DOHH2 (cell line): ENCODE measurements around the gene PGS1.

ENCODE experiments used
- H3F3A ChIP-seq: fragments of 200-600 bp; sonication (generic), shearing (Covaris generic); 2 replicates; pipeline ENCODE4 v1.6.0; 2016; ENCODE audit warnings: antibody characterized with exemption, mild to moderate bottlenecking; ENCODE audit not compliant: control insufficient read depth, insufficient read depth
- H3K27ac ChIP-seq: fragments of 200-600 bp; sonication (generic); 2 replicates; pipeline ENCODE4 v1.5.1; 2014; ENCODE audit warnings: low read depth, mild to moderate bottlenecking, low read length, moderate library complexity
- H3K27me3 ChIP-seq: fragments of 200-600 bp; sonication (generic); 2 replicates; pipeline ENCODE4 v1.6.1; 2014; ENCODE audit warnings: mild to moderate bottlenecking, low read length, mixed read lengths; ENCODE audit not compliant: control insufficient read depth
- H3K36me3 ChIP-seq: fragments of 200-600 bp; sonication (generic); 2 replicates; pipeline ENCODE4 v1.6.1; 2014; ENCODE audit warnings: mild to moderate bottlenecking, low read length, moderate library complexity, mixed read lengths; ENCODE audit not compliant: control insufficient read depth
- H3K4me1 ChIP-seq: fragments of 200-600 bp; sonication (generic); 2 replicates; pipeline ENCODE4 v1.6.1; 2014; ENCODE audit warnings: mild to moderate bottlenecking, low read length, mixed read lengths; ENCODE audit not compliant: control insufficient read depth
- H3K4me2 ChIP-seq: fragments of 200-600 bp; sonication (generic); 2 replicates; pipeline ENCODE4 v1.6.0; 2014; ENCODE audit warnings: mild to moderate bottlenecking, low read length, moderate library complexity
- H3K4me3 ChIP-seq: fragments of 200-600 bp; sonication (generic); 2 replicates; pipeline ENCODE4 v1.5.1; 2014; ENCODE audit warnings: mild to moderate bottlenecking, low read length, mixed read lengths
- H3K79me2 ChIP-seq: fragments of 200-600 bp; sonication (generic); 2 replicates; pipeline ENCODE4 v1.6.1; 2014; ENCODE audit warnings: mild to moderate bottlenecking, low read length, mixed read lengths; ENCODE audit not compliant: control insufficient read depth
- H3K9me2 ChIP-seq: fragments of 200-600 bp; sonication (generic); replicated peaks from 2 replicates; pipeline ENCODE4 v1.6.1; 2014; ENCODE audit warnings: mild to moderate bottlenecking, low read length, mixed read lengths; ENCODE audit not compliant: control insufficient read depth
- H3K9me3 ChIP-seq: fragments of 200-600 bp; sonication (generic); 2 replicates; pipeline ENCODE4 v1.6.1; 2014; ENCODE audit warnings: antibody characterized with exemption, low read length, mixed read lengths; ENCODE audit not compliant: control insufficient read depth, insufficient read depth
- H4K20me1 ChIP-seq: fragments of 200-600 bp; sonication (generic); 2 replicates; pipeline ENCODE4 v1.6.0; 2014; ENCODE audit warnings: low read depth, mild to moderate bottlenecking, antibody characterized with exemption, low read length, moderate library complexity; ENCODE audit not compliant: control insufficient read depth, insufficient read depth
- EZH2phosphoT487 ChIP-seq: fragments of 200-600 bp; sonication (generic); IDR thresholded peaks from 2 replicates; pipeline ENCODE4 v1.6.1; 2017; ENCODE audit warnings: borderline replicate concordance, mild to moderate bottlenecking, antibody characterized with exemption, low read length, moderate library complexity, mixed read lengths
- TF ChIP-seq, protein P1 (sequence below): fragments of 200-600 bp; sonication (generic); IDR thresholded peaks from one replicate; pipeline ENCODE4 v1.5.1; 2014; ENCODE audit warnings: antibody characterized with exemption, mild to moderate bottlenecking, low read depth, low read length; ENCODE audit not compliant: poor library complexity, severe bottlenecking

PGS1 gene

DNA sequence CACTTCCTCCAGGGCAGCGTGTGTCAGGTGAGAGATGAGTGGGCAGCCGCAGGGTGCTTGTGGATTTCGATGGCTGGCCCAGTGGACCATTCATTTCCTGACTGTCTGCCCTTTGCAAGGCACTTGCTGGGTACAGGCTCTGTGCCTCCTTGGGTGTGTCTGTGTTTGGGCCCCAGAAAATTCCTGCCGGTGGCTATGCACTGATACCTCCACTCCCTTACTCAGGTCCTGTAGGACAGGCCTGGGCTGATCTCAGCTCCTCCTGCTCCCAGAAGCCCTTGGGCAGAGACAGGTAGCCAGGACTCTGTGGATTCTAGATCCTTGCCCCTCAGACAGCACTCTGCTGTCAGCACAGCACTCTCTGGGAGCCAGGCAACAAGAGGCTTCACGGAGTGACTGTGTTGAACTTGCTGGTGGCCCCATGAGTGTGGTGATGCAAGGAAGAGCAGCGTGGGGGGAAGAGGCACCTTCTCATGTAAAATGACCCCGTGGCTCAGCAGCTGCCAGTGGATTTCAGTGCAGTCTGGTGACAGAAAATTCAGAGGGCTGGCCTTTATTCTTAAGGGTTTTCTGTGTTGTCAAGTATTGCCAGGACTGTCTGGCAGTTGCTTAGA is 29.0 kb downstream of the PGS1 start:
- H3K27ac ChIP-seq = no peak overlapping the region
- no peak overlapping the region for H3K4me3 ChIP-seq
- peaks cover 36% of the 10 kb centered on the region for H3K79me2 ChIP-seq
- no peaks in the 10 kb centered on the region for H3K9me2 ChIP-seq
- no peak overlapping the region for H3K4me2 ChIP-seq
- peaks cover 2% of the 10 kb centered on the region for H4K20me1 ChIP-seq
- no peaks in the 10 kb centered on the region for H3F3A ChIP-seq
- TF ChIP-seq, protein P1, sequence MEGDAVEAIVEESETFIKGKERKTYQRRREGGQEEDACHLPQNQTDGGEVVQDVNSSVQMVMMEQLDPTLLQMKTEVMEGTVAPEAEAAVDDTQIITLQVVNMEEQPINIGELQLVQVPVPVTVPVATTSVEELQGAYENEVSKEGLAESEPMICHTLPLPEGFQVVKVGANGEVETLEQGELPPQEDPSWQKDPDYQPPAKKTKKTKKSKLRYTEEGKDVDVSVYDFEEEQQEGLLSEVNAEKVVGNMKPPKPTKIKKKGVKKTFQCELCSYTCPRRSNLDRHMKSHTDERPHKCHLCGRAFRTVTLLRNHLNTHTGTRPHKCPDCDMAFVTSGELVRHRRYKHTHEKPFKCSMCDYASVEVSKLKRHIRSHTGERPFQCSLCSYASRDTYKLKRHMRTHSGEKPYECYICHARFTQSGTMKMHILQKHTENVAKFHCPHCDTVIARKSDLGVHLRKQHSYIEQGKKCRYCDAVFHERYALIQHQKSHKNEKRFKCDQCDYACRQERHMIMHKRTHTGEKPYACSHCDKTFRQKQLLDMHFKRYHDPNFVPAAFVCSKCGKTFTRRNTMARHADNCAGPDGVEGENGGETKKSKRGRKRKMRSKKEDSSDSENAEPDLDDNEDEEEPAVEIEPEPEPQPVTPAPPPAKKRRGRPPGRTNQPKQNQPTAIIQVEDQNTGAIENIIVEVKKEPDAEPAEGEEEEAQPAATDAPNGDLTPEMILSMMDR = no peak
- H3K27me3 ChIP-seq = no peaks in the 10 kb centered on the region
- H3K9me3 ChIP-seq = no peaks in the 10 kb centered on the region
- no peaks in the 10 kb centered on the region for H3K4me1 ChIP-seq
- peaks cover 40% of the 10 kb centered on the region for H3K36me3 ChIP-seq

DNA sequence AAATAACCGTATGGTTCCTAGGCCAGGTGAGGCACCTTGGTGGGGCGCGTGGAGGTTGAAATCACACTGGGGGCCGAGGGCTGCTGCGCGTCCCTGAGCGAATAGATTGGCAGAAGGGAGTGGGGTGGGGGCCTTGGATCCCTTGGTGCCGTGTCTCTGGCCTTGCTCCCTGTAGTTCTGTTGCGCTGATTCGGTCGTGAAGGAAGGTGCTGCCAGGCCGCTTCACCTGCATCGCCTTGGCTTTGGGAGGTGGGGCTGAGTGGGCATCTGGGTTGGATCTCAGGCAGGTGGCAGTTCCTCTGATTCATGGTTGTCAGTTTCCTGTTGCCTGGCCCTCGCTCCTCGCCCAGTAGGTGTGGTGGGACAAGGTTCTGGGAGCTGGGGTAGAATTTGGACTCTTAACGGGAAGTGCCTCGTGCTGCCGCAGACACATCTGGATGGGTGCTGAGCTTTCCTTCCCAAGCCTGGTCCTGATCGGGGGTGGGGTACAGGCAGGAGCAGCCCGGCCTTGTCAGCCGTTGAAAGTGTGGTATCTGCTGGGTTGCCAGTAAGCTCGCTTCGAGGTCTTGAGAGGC is 30.1 kb downstream of the PGS1 start:
- Histone ChIP-seq H3K36me3 (peaks cover 36% of the 10 kb centered on the region), H3K4me1 (peaks cover 5% of the 10 kb centered on the region; the same call in 1 of the 2 replicates), H3F3A (no peaks in the 10 kb centered on the region), H3K9me3 (no peaks in the 10 kb centered on the region), H3K4me3 (no peak overlapping the region), H3K27me3 (no peaks in the 10 kb centered on the region), H3K4me2 (no peak overlapping the region), H3K27ac (no peak overlapping the region), H4K20me1 (peaks cover 7% of the 10 kb centered on the region), H3K9me2 (no peaks in the 10 kb centered on the region), H3K79me2 (peaks cover 38% of the 10 kb centered on the region)
- TF ChIP-seq EZH2phosphoT487 = no peak
- TF ChIP-seq, protein P1 = no peak

DNA sequence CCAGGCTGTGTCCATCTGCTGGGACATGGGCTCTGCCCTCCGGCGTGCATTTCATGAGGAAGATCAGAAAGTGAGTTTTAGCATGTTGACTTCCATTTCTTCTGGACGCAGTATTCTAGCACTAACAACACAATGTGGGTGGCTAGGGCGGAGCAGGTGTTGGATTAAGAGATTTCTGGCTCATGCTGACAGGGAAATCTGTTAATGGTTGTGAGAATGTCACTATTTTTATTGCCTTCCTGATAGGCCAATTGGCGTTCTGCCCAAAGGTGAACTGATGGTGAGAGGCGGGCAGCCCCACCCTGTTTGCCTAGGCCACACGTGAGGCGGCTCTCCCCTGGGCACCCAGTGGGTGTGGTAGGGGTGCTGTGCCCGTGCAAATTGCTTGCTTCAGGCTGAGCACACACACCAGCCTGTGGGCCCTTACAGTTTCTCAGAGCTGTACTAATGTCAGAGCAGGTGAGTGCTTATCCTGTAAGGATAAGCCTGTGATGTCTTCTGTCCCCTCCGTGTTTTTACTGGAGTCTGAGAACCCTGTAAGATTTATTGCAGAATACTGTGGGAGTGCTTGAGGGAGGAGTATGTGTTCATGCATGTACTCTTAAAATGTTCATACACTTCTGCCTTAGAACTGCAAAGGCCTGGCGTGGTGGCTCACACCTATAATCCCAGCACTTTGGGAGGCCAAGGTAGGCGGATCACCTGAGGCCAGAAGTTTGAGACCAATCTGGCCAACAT is 30.9 kb downstream of the PGS1 start:
- Histone ChIP-seq H3F3A (no peaks in the 10 kb centered on the region), H3K36me3 (peaks cover 35% of the 10 kb centered on the region), H3K4me3 (no peak overlapping the region), H3K4me1 (peaks cover 5% of the 10 kb centered on the region; the same call in 1 of the 2 replicates), H3K9me2 (no peaks in the 10 kb centered on the region), H3K4me2 (no peak overlapping the region), H3K9me3 (no peaks in the 10 kb centered on the region), H3K79me2 (peaks cover 38% of the 10 kb centered on the region), H3K27ac (no peak overlapping the region), H4K20me1 (peaks cover 7% of the 10 kb centered on the region), H3K27me3 (no peaks in the 10 kb centered on the region)
- TF ChIP-seq EZH2phosphoT487 = no peak
- TF ChIP-seq, protein P1 = no peak
